Activated CD8-positive, alpha-beta memory T cell treated with anti-CD3 and anti-CD28 coated beads, Interleukin-2, amount 50 U/mL, for 48 hours (primary cell): ENCODE results near the gene CAMK1D.

ENCODE experiments used
- DNase-seq: peaks from one replicate; pipeline ENCODE4 v3.0.0-alpha.2; 2020

CAMK1D gene

GRCh38 chr10:12633776-12634620 is 284.7 kb downstream of the CAMK1D start:
- no peak for DNase-seq

GRCh38 chr10:12634621-12634931 is 285.2 kb downstream of the CAMK1D start:
- no peak for DNase-seq

GRCh38 chr10:12635127-12635541 is 285.8 kb downstream of the CAMK1D start:
- no peak for DNase-seq

GRCh38 chr10:12636571-12636970 is 287.2 kb downstream of the CAMK1D start:
- DNase-seq, result no peak

- DNase-seq, result no peak
These were observed 288.3 kb downstream of the CAMK1D start for GRCh38 chr10:12637649-12638048.

- no peak for DNase-seq
These were observed 288.8 kb downstream of the CAMK1D start for GRCh38 chr10:12638103-12638502.

- DNase-seq, result no peak
These were observed 289.4 kb downstream of the CAMK1D start for GRCh38 chr10:12638781-12639180.

- no peak for DNase-seq
These were observed 290.9 kb downstream of the CAMK1D start for GRCh38 chr10:12639996-12640944.

GRCh38 chr10:12642036-12642435 is 292.7 kb downstream of the CAMK1D start:
- DNase-seq, result no peak

- no peak for DNase-seq
These were observed 293.9 kb downstream of the CAMK1D start for GRCh38 chr10:12643279-12643678.

GRCh38 chr10:12644380-12645144 is 295.2 kb downstream of the CAMK1D start:
- no peak for DNase-seq

- no peak for DNase-seq
These were observed 296.1 kb downstream of the CAMK1D start for GRCh38 chr10:12645449-12645848.

GRCh38 chr10:12649012-12649584 is 299.8 kb downstream of the CAMK1D start:
- no peak for DNase-seq

- no peak for DNase-seq
These were observed 300.8 kb downstream of the CAMK1D start for GRCh38 chr10:12650122-12650521.

- DNase-seq, result no peak
These were observed 301.4 kb downstream of the CAMK1D start for GRCh38 chr10:12650538-12651298.

GRCh38 chr10:12655940-12656339 is 306.6 kb downstream of the CAMK1D start:
- DNase-seq, result no peak

- no peak for DNase-seq
These were observed 307.3 kb downstream of the CAMK1D start for GRCh38 chr10:12656518-12657142.

GRCh38 chr10:12657489-12657888 is 308.1 kb downstream of the CAMK1D start:
- no peak for DNase-seq

- DNase-seq, result no peak
These were observed 309.2 kb downstream of the CAMK1D start for GRCh38 chr10:12658526-12658925.

GRCh38 chr10:12659706-12660105 is 310.4 kb downstream of the CAMK1D start:
- no peak for DNase-seq

- DNase-seq, result no peak
These were observed 311.5 kb downstream of the CAMK1D start for GRCh38 chr10:12660812-12661211.

- DNase-seq, result no peak
These were observed 312.3 kb downstream of the CAMK1D start for GRCh38 chr10:12661671-12662070.
